K562 (cell line): ENCODE data around the gene TCFL5. TPM values are rescaled to one million over a fixed set of nuclear protein-coding genes. Genes with fewer than 3 reads are reported as not detected.

ENCODE experiments used
- ATF1 ChIP-seq, 2 experiments: fragments of 450-650 bp in 1 of 2; IDR thresholded peaks; 2 replicates each; pipeline ENCODE4 v1.6.1; 2016; ENCODE audit warnings: missing compliant biosample characterization in 1 of 2, missing genetic modification characterization in 1 of 2
- DDX20 ChIP-seq: fragments of 450-650 bp; IDR thresholded peaks from 2 replicates; pipeline ENCODE4 v1.6.1; 2016; ENCODE audit warnings: missing genetic modification characterization, low read depth, mild to moderate bottlenecking, missing compliant biosample characterization, moderate library complexity
- DMBX1 ChIP-seq: fragments of 250-450 bp; sonication (Bioruptor Pico); IDR thresholded peaks from 2 replicates; pipeline ENCODE4 v1.8.0; 2022; ENCODE audit warnings: inconsistent platforms, mild to moderate bottlenecking, moderate library complexity, borderline replicate concordance
- ETS2 ChIP-seq: IDR thresholded peaks from 2 replicates; pipeline ENCODE4 v1.6.1; 2016; ENCODE audit warnings: borderline replicate concordance, missing genetic modification characterization, mild to moderate bottlenecking, moderate library complexity, missing compliant biosample characterization; ENCODE audit not compliant: poor library complexity, severe bottlenecking
- NFXL1 ChIP-seq: fragments of 450-650 bp; formaldehyde crosslinking; IDR thresholded peaks from 2 replicates; pipeline ENCODE4 v1.4.0; 2021; ENCODE audit warnings: mild to moderate bottlenecking
- ZNF232 ChIP-seq: sonication (generic); formaldehyde crosslinking; IDR thresholded peaks from 2 replicates; pipeline ENCODE4 v1.8.0; 2022; ENCODE audit warnings: mild to moderate bottlenecking, missing genetic modification reagents
- ZNF311 ChIP-seq: fragments of 250-450 bp; sonication (Bioruptor Pico); IDR thresholded peaks from 2 replicates; pipeline ENCODE4 v1.4.0; 2020; ENCODE audit warnings: mild to moderate bottlenecking, moderate library complexity
- ZNF444 ChIP-seq: fragments of 250-450 bp; sonication (Bioruptor Pico); IDR thresholded peaks from 2 replicates; pipeline ENCODE4 v1.4.0; 2020; ENCODE audit warnings: mild to moderate bottlenecking, moderate library complexity
- ZNF76 ChIP-seq: fragments of 250-450 bp; sonication (Bioruptor Pico); IDR thresholded peaks from 2 replicates; pipeline ENCODE4 v1.4.0; 2020; ENCODE audit warnings: mild to moderate bottlenecking, moderate library complexity, borderline replicate concordance
- polyA plus RNA-seq, 8 experiments: library from polyadenylated mRNA; depleted of rRNA in 4 of 8; stranded (reverse) in 5 of 8; unstranded in 3 of 8; fragments of >200 nt; fragmentation: Nextera tagmentation in 2 of 8; fragmentation: Illumina TruSeq in 1 of 8; extraction: Ambion mirVana in 2 of 8; extraction: Trizol in 1 of 8; gene quantifications; 2 replicates each; pipeline versions ENCODE4 v1.2.1 to v1.2.3, GENCODE V29; 2011 to 2014; ENCODE audit warnings: inconsistent platforms in 1 of 8, missing spikeins in 1 of 8
- total RNA-seq, 7 experiments: library from RNA; depleted of rRNA in 6 of 7; stranded (reverse); fragments of >200 nt in 6 of 7; fragmentation: Illumina TruSeq in 2 of 7; extraction: Trizol in 2 of 7; gene quantifications; 2 replicates each; pipeline versions ENCODE4 v1.2.1 to v1.2.3, GENCODE V29; 2011 to 2021; ENCODE audit warnings: low replicate concordance in 1 of 7
- TF ChIP-seq, protein P1 (sequence below): fragments of 450-650 bp; formaldehyde crosslinking; IDR thresholded peaks from 2 replicates; pipeline ENCODE4 v1.4.0; 2022; ENCODE audit warnings: mild to moderate bottlenecking, moderate library complexity
- TF ChIP-seq, protein P2 (sequence below): IDR thresholded peaks from 2 replicates; pipeline ENCODE4 v1.6.1; 2012; ENCODE audit warnings: low read depth, low read length, improper control_type of control experiment, borderline replicate concordance
- TF ChIP-seq, protein P3 (sequence below): fragments of 250-450 bp; sonication (Bioruptor Pico); IDR thresholded peaks from 2 replicates; pipeline ENCODE4 v1.4.0; 2020
- TF ChIP-seq, protein P4 (sequence below): IDR thresholded peaks from 2 replicates; pipeline ENCODE4 v1.6.1; 2011; ENCODE audit not compliant: insufficient read length; ENCODE audit errors: extremely low read depth
- TF ChIP-seq, protein P5 (sequence below): sonication (generic); formaldehyde crosslinking; IDR thresholded peaks from 2 replicates; pipeline ENCODE4 v1.8.1; 2023; ENCODE audit warnings: mild to moderate bottlenecking, missing genetic modification reagents

The TCFL5 gene
- total and polyA plus RNA-seq, 9 of the 15 experiments (the other 6 are each of a cell fraction or from before 2014, with no cell fraction given) = 1.00 to 12.6 (median 9.1) TPM

DNA sequence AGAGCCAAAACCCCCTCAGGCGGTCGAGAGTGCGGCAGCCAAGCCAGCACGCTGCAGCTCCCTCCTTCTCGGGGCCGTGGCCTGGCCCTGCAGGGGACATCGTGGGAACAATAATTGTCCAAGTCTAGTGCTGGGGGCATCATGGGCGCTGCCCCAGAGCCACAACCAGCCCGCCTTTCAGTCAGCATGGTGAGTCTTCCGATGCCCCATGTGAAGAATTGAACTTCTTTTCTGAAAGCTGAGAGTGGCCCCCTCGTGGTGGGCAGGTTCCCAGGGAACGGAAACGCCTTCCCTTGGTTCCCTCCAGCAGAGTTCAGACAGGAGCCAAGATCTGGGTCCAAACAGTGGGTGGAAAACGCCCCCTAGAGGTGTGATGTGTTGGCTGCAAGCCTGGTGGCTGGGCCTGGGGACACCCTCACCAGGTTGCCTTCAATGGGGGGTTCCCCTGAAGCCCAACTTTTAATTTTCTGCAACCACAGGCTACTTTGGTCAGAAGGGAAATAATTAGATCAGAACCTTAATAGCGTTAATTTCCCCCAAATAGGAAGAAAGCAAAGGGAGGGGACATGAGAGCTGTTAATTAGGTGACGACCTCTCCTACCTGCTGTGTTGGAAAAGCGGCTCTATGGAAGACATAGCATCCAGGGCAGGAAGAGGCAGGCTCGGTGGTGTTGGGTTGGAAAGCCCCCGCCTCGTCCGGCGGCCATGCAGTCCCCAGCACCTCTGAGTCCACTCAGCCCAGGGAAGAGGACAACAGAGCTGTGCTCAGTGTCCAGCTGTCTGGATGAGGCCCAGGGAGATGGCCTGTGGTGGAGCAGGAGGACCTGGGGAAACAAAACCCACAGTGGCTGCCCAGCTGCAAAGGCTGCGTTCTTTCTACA is 70.1 kb downstream of the TCFL5 start (continued):
- TF ChIP-seq, protein P1, sequence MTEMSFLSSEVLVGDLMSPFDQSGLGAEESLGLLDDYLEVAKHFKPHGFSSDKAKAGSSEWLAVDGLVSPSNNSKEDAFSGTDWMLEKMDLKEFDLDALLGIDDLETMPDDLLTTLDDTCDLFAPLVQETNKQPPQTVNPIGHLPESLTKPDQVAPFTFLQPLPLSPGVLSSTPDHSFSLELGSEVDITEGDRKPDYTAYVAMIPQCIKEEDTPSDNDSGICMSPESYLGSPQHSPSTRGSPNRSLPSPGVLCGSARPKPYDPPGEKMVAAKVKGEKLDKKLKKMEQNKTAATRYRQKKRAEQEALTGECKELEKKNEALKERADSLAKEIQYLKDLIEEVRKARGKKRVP (CRISPR knock-in tag) = no peak
- TF ChIP-seq ZNF232 (CRISPR knock-in tag) (0 out of 2 replicates have a peak, but pooled peaks have one; percentile 33), DMBX1 (CRISPR knock-in tag) (no peak), ETS2 (tag) (no peak), NFXL1 (CRISPR knock-in tag) (no peak), ZNF311 (CRISPR knock-in tag) (no peak), ZNF444 (no peak), ATF1 (CRISPR knock-in tag; IDR thresholded peaks at IDR 0.05) (no peak), ATF1 (tag; IDR thresholded peaks at IDR 0.05) (no peak), DDX20 (tag) (no peak), ZNF76 (CRISPR knock-in tag) (no peak)
- TF ChIP-seq, protein P2, sequence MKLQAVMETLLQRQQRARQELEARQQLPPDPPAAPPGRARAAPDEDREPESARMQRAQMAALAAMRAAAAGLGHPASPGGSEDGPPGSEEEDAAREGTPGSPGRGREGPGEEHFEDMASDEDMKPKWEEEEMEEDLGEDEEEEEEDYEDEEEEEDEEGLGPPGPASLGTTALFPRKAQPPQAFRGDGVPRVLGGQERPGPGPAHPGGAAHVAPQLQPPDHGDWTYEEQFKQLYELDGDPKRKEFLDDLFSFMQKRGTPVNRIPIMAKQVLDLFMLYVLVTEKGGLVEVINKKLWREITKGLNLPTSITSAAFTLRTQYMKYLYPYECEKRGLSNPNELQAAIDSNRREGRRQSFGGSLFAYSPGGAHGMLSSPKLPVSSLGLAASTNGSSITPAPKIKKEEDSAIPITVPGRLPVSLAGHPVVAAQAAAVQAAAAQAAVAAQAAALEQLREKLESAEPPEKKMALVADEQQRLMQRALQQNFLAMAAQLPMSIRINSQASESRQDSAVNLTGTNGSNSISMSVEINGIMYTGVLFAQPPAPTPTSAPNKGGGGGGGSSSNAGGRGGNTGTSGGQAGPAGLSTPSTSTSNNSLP = no peak
- TF ChIP-seq, protein P3, sequence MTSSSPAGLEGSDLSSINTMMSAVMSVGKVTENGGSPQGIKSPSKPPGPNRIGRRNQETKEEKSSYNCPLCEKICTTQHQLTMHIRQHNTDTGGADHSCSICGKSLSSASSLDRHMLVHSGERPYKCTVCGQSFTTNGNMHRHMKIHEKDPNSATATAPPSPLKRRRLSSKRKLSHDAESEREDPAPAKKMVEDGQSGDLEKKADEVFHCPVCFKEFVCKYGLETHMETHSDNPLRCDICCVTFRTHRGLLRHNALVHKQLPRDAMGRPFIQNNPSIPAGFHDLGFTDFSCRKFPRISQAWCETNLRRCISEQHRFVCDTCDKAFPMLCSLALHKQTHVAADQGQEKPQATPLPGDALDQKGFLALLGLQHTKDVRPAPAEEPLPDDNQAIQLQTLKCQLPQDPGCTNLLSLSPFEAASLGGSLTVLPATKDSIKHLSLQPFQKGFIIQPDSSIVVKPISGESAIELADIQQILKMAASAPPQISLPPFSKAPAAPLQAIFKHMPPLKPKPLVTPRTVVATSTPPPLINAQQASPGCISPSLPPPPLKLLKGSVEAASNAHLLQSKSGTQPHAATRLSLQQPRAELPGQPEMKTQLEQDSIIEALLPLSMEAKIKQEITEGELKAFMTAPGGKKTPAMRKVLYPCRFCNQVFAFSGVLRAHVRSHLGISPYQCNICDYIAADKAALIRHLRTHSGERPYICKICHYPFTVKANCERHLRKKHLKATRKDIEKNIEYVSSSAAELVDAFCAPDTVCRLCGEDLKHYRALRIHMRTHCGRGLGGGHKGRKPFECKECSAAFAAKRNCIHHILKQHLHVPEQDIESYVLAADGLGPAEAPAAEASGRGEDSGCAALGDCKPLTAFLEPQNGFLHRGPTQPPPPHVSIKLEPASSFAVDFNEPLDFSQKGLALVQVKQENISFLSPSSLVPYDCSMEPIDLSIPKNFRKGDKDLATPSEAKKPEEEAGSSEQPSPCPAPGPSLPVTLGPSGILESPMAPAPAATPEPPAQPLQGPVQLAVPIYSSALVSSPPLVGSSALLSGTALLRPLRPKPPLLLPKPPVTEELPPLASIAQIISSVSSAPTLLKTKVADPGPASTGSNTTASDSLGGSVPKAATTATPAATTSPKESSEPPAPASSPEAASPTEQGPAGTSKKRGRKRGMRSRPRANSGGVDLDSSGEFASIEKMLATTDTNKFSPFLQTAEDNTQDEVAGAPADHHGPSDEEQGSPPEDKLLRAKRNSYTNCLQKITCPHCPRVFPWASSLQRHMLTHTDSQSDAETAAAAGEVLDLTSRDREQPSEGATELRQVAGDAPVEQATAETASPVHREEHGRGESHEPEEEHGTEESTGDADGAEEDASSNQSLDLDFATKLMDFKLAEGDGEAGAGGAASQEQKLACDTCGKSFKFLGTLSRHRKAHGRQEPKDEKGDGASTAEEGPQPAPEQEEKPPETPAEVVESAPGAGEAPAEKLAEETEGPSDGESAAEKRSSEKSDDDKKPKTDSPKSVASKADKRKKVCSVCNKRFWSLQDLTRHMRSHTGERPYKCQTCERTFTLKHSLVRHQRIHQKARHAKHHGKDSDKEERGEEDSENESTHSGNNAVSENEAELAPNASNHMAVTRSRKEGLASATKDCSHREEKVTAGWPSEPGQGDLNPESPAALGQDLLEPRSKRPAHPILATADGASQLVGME (CRISPR knock-in tag) = no peak
- TF ChIP-seq, protein P4, sequence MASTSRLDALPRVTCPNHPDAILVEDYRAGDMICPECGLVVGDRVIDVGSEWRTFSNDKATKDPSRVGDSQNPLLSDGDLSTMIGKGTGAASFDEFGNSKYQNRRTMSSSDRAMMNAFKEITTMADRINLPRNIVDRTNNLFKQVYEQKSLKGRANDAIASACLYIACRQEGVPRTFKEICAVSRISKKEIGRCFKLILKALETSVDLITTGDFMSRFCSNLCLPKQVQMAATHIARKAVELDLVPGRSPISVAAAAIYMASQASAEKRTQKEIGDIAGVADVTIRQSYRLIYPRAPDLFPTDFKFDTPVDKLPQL = no peak
- TF ChIP-seq, protein P5, sequence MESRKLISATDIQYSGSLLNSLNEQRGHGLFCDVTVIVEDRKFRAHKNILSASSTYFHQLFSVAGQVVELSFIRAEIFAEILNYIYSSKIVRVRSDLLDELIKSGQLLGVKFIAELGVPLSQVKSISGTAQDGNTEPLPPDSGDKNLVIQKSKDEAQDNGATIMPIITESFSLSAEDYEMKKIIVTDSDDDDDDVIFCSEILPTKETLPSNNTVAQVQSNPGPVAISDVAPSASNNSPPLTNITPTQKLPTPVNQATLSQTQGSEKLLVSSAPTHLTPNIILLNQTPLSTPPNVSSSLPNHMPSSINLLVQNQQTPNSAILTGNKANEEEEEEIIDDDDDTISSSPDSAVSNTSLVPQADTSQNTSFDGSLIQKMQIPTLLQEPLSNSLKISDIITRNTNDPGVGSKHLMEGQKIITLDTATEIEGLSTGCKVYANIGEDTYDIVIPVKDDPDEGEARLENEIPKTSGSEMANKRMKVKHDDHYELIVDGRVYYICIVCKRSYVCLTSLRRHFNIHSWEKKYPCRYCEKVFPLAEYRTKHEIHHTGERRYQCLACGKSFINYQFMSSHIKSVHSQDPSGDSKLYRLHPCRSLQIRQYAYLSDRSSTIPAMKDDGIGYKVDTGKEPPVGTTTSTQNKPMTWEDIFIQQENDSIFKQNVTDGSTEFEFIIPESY (CRISPR knock-in tag) = peak; percentile 52; the same call in 1 of the 2 replicates
